ENCODE data around the gene PRR5. TPM values are rescaled to one million over a fixed set of nuclear protein-coding genes. Genes with fewer than 3 reads are reported as not detected.

The PRR5 gene
- total RNA-seq, 1 donor from 2014 or later, result 28.4 TPM

DNA sequence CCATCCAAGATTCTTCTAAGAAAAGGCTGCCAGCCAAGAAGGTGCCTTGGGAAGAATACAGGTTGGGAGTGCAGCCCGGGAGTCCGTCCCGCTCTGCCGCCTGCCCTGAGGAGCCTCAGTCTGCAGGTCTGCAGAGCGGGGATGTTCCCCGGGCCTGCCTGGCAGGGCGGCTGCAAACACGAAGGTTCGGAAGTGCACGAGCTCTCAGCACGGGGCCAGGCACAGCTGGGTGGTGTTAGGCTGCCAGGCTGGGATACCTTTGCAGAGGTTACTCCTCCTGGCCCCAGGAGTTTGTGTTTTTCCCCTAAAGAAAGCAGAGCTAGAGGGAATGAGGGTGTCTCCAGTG, 9.4 kb upstream of the PRR5 start:
- DNase-seq (ENCODE audit: low spot score), result no peak

DNA sequence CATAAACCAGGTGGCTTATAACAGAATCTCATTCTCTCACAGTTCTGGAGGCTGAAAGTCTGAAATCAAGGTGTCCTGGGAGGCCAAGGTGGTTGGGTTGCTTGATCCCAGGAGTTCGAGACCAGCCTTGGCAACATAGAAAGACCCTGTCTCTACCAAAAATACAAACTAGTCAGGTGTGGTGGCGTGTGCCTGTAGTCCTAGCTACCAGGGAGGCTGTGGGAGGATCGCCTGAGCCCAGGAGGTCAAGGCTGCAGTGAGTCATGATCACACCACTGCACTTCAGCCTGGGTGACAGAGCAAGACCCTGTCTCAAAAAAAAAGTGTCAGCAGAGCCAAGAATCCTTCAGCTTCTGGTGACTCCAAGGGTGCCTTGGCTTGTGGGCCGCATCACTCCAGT, 8.9 kb upstream of the PRR5 start:
- DNase-seq (ENCODE audit: low spot score), result no peak

DNA sequence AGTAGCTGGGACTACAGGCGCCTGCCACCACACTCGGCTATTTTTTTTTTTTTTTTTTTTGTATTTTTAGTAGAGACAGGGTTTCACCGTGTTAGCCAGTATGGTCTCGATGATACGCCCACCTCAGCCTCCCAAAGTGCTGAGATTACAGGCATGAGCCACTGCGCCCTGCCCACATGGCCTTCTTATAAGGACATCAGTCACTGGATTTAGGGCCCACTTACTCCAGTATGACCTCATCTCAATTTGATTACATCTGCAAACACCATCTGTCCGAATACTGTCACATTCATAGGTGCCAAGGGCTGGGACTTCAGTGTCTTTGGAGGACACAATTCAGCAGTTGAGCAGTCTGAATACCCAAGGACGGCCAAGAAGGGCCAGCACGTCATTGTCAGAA, 8.2 kb upstream of the PRR5 start:
- no peak for DNase-seq (ENCODE audit: low spot score)

DNA sequence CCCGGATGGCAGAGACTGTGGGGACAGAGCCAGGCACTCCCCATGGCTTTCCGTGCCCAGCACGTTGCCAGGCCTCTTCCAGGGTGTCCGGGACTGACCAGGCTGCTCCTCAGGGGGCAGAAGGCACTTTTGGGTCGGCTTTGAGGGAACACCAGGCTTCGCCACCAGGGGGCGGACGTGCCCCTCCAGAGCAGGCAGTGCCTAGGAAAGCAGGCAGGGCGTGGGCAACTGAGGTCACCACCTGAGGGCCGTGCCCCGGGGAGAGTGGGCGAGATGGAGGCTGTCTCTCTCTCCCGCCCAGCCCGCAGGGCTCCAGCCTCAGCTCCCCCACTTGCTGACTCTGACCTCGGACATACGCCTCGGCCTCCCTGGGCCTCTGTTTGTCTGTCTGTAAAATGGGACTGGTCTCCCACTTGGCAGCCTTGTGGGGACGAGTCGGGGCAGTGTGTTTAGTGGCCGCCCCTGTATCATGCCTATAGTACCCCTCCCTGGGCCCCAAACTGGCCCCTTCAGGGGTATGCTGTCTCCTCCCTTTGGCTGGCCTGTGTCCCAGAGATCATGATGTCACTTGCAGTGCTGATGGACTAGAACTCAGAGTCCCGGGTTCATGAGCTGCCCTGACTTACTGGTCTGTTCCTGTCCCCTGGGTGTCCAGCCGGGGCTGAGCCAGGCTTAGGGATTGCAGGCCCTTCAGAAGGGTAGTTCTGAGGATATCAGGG, 4.4 kb upstream of the PRR5 start:
- peak; percentile 72 for DNase-seq (ENCODE audit: low spot score)

DNA sequence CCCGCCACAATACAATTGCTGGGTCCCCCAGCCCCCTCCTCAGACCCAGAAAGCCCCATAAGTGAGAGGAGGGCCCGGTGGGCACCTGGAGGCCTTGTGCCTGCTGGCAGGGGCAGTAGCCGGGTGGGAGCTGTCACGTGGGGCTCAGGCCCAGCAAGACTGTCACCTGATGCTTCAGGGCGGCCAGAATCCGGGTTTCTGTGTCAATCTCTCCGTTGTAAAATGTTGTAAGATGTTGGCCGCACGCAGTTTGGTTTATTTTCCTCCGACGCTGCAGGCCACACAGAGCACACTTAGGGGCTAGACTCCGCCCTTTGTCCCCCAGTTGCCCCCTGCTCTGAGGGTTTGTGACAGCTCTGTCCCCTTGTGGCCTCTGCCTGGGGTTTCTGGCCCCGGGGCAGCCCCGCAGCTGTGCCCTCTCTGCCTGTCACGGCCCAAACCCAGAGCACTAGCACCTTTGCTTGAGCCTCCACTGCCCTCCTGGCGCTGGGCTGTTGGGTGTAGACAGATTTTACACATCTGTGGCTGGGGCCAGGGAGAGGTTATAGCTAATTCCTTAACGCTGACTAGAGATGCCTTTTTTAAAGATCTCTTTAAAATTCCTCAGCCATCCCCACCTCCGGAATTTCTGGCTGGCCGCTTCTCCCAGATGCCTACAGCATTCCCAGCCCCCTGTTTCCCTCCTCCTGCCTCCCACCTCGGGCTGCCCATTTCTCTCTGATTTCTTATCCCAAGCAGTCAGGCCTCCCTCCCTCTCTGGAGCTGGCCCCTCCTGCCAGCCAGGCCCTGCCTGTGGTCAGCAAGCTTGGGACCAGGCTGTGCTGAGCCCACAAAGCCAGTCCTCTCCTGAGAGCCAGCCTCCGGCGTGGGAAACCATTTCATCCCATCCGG, 3.2 kb upstream of the PRR5 start:
- DNase-seq (ENCODE audit: low spot score), result peak; percentile 96

DNA sequence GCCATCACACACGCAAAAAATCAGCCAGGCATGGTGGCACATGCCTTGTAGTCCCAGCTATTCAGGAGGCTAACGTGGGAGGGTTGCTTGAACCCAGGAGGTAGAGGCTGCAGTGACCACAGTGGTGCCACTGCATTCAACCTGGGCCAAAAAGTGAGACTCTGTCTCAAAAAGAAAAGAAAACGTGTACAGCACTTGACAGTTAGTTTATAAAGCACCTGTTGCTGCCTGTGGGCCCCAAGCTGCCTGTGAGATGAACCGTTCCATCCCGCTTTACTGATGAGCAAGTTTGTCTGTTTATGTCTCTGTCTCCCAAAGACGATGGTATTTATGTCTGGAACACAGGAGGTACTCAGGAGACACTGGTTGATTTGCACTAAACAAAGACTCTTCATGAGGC, 1.5 kb upstream of the PRR5 start:
- DNase-seq (ENCODE audit: low spot score), result no peak

DNA sequence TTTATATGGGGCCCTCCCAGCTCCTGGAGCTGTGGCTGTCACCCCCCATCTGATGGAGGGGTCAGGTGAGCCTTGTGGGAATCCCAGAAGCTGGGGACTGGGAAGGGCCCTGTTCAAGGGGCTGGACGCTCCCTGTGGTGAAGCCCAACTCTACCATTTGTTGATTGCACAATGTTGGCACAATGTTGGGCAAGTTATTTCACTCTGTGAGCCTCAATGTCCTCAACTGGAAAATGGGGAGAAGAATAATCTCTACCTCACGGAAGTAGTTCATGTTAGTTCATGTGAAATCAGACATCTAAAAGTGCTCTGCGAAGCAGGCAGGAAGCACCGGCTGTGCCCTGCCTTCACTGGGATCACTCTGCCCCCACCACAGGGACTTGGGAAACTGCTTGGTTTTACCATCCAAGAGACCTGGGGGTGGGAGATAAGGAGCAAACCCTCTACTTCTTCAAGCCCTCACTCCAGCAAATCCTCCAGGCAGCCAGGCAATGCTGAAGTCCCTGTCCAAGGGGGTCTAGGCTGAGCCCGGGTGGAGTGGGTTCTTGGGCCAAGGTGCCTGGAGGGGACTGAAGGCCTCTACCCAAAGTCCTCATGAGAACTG, 715 bp upstream of the PRR5 start:
- no peak for DNase-seq (ENCODE audit: low spot score)

DNA sequence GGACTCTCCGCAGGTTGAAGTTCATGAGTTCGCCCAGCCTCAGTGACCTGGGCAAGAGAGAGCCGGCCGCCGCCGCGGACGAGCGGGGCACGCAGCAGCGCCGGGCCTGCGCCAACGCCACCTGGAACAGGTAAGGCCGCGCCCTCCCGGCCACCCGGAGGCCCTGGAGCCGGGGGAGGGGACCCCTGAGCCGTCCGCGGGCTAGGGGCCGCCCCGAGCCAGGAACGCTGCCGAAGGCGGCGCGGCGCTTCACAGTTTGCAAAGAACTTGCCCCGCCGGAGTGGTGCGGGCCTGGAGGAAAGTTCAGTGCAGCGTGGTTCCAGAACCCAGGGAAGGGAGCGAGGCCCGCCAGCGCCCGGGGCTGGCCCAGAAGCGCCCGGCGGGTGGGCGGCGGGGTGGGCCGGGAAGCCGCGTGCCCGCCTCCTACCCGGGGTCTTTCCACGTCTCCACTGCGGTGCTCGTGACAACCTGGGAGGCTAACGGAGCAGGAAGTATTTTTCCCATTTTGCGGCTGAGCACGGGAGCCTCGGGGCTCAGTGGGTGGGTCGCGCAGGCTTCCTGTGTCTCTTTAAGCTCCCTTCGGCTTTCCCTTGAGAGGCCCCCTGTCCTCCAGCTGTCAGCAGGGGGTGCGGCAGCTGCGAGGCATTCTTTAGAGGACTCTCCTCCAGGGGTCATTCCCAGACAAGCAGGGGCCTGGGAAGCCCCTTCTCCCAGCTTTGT, 635 bp downstream of the PRR5 start:
- DNase-seq (ENCODE audit: low spot score), result peak; percentile 81

DNA sequence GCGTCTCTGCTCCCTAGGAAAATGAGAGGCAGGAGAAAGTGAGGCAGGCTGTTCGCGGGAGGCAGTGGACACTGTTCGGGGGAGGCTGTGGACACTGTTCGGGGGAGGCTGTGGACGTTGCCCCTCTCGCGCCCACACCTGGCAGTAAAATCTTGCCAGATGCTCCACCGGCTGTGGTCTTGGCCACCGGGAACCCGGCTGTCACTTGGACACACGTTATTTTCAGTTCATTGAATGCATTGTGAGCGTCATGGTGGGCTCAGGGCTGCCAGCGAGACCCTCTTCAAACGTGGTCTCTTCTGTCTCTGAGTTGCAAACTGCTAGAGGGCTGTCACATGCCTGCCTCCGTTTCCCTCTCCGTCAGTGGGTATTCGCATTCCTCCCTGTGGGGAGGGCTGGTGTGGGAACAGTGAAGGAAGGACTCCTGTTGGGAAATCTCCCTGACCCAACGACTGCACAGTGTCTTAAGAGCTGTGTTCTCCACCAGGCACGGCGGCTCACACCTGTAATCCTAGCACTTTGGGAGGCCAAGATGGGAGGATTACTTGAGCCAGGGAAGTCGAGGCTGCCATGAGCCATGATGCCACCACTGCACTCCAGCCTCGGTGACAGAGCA, 1.4 kb downstream of the PRR5 start:
- DNase-seq (ENCODE audit: low spot score), result no peak

DNA sequence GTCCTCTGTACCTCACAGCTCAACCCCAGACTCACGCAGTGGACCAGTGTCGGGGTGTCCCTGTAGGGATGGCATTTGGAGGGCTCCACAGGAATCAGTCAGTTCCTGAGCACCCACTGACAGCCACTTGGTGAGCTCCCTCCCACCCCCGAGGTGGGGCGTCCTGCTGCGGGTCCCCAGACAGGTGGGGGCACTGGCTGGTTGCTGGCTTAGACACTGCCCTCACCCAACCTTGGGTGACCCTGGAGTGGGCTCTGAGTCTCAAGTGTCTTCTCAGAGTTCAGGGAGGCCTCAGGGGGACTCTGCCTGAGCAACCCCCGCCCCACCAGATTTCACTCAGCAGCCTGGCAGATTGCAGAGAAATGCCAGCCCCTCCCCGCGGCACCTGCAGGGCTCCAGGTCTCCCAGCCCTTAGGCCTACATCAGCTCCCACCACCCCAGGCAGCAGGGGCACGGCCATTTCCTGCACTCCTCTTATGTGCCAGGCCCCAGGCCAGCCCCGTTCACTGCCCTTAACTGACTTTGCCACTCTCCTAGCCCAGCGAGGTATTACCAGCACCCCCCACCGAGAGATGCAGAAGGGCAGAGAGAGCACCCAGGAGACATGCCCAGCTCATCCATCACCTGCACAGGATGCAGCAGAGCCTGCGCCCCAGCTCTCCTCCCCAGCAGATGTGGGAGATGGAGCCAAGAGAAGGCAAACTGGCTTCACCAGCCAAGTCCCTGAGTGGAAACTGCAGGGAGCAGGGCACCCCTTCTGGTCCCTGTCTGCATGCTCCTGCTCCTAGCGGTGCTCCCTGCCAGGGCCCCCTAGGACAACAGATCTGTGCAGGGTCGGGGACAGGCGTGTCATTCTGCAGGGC, 2.4 kb downstream of the PRR5 start:
- no peak for DNase-seq (ENCODE audit: low spot score)

DNA sequence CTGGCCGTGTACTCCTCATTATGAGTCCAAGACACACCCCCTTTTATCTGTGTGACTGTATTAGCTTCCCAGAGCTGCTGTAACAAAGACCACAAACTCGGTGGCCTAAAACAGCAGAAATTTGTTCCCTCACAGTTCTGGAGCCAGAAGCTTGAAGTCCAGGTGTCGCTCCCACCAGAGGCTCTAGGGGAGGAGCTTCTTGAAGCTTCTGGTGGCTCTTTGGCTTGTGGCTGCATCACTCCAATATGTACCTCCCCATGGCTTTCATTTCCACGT, 3.0 kb downstream of the PRR5 start:
- DNase-seq (ENCODE audit: low spot score), result no peak

DNA sequence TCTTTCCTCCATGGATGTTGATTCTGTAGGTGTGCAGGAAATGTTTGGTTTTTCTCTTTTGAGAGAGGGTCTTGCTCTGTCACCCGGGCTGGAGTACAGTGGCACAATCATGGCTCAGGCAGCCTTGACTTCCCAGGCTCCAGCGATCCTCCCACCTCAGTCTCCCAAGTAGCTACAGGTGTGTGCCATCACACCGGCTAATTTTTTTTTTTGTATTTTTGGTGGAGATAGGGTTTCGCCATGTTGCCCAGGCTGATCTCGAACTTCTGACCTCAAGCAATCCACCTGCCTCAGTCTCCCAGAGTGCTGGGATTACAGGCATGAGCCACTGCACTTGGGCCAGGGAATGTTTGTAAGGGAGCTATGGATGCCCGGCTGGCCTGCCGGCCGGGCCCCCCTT, 4.5 kb downstream of the PRR5 start:
- DNase-seq (ENCODE audit: low spot score), result no peak

DNA sequence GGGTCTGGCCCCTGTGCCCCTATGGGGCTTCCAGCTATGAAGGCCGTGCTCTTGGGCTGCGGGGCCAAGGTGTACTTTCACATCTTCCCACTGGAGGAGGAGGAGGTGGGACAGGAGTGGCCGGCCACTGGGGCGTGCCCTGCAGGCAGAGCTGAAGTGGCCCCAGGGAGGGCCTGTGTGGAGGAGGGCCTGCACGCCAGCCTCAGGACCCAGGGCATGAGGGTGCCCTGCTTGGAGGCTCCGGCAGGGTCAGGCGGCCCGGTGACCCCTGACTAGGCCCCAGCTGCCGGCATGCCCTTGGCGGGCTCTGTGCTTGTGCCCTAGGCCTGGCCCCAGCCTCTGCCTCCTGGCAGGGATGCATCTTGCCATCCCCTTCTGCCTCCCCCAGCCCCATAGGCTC, 5.2 kb downstream of the PRR5 start:
- no peak for DNase-seq (ENCODE audit: low spot score)

DNA sequence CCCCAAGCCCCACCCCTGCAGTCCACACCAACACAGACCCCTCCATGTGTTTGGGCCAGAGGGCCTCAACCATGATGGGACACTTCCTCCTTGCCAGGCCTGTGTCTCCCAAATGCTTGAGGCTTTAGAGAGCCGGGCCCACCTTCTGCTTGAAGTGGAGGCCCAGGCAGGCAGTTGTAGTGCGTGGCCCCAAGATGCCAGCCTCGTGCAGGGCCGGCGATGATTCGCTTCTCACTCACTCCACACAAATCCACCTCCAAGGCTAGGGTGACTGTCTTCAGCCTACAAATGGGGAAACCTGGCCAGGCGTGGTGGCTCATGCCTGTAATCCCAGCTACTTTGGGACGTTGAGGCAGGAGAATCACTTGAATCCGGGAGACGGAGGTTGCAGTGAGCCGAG, 5.7 kb downstream of the PRR5 start:
- no peak for DNase-seq (ENCODE audit: low spot score)

DNA sequence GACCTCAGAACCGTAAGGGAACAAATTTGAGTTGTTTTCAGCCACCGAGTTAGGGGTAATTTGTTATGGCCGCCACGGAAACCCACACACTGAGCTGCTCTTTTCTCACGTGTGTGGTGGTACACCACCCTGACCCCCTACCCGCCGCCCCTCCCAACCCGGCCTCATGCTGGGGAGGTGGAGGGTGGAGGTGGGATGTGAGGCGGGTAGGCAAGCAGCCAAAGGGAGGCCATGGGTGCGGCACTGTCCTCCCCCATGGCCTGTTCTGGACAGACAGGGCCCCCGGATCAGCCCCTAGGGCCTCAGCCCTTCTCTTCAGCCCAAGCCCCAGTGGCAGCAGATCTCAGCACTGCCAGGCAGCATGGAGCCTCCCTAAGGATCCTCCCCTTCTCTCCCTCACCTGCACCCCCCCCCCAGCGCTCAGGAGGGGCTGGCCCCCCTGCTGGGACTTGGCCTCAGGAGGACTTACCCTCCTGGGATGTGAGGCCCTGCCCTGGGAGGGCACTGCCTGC, 7.9 kb downstream of the PRR5 start:
- DNase-seq (ENCODE audit: low spot score), result no peak

DNA sequence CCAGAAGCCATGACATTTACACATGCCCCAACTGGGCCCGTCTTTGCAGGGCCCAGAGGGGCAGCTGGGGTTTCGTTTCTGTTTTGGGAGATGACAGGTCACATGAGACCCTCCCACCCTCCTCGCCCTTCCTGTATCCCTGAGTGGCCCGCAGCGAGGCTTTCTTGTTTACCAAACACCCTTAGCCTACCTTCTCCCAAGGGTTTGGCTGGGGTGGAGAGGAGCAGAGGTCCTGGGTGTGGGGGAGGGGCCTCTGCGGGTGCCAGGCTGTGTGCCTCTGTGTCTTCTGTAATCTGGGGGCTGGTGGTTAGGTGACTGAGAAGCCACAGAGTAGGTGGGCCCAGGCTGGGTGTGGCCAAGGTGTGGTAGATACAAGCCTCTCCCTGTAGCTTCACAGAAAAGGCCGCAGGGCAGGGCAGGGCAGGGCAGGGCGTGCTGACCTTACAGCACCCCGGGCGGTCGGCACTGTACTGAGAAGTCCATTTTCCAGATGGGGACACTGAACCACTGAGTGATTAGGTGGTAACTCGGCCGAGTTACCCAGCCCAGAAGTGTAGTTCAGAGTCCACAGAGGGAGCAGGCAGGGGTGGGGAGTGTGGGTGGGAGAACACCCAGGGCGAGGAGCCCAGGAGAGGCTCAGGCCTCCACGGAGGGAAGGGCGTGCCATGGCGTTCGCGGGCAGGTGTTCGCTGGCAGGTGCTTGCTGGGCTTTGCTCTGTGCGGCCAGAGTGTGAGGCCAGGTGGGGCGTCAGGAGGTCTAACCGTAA, 8.7 kb downstream of the PRR5 start:
- no peak for DNase-seq (ENCODE audit: low spot score)

DNA sequence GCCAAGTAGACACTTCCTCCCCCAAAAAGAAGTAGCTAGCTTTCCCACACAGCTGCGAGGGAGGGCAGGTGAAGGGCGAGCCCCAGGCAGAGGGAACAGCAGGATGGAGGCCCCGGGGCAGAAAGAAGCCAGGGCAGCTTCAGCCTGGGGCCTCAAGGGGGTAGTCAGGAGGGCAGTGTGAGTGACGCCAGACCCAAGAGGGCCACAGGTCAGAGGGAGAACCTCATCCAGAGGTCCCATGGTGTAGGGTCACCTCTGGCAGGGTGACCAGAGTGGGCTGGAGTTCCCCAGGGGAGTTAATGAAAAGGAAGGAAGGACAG, 9.2 kb downstream of the PRR5 start:
- DNase-seq (ENCODE audit: low spot score), result no peak

DNA sequence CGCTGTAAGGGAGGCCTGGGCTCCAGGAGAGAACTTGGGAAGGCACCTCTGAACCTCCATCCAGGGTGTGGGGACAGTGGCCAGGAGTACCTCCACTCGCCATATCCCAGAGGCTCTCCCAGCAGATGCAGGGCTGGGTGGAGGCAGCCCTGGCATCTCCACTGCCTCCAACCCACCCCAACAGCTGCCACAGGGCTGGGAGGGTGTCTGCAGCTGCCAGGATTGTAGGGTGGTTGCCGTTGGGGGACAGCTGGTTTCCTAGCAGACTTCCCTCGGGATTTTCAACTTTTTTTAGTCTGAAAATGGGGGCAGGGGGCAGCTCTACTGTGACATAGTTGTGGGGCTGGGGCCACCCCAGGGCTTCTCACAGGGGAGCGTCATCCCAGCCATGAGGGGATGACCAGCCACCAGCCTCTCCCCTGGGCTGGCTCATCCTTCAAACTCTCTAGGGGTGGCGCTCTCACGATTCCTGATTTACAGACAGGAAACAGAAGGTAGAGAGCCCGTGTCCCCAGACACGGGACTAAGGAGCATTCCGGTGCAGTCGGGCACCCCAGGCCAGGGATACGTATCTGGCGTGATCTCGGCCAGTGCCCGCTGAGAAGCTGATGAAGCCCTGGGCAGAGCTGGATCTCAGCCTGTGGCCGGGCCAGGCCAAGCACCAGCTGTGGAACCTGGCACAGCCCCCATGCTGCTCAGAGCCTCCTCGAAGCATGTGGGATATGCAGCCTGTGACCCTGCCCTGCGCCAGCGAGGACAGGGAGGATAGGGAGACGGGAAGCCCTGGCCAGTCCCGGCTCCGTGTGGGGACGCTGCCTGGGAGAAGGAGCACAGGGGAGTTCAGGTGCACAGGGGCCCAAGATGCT, 9.9 kb downstream of the PRR5 start:
- no peak for DNase-seq (ENCODE audit: low spot score)

DNA sequence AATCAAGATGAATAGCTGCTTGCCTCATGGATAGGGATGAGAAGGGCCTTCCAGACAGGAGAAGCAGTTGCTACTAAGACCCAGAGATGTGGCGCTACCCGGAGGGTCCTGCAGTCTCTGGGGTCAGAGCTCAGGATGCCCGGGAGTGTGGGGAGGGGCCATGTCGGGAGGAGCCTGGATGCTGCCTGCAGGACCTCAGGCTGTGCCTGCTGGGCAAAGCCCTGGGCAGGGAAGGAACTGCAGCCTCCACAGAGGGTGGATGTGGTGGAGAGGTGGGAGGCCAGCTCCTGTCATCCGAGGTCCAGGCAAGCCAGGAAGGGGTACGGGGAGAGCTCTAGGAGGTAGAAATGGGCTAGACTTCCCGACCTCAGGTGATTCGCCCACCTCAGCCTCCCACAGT, 11.0 kb downstream of the PRR5 start:
- no peak for DNase-seq (ENCODE audit: low spot score)

All from umbilical cord (tissue), 2 donors.